DOHH2 (cell line): ENCODE results near the gene CPT2.
A peak's percentile ranks its signal among the peaks of the same experiment; 100 is the strongest.

Experiments used
- EZH2phosphoT487 ChIP-seq: fragments of 200-600 bp; sonication (generic); IDR thresholded peaks from 2 replicates; pipeline ENCODE4 v1.6.1; 2017; ENCODE audit warnings: borderline replicate concordance, mild to moderate bottlenecking, antibody characterized with exemption, low read length, moderate library complexity, mixed read lengths
- TF ChIP-seq, protein P1 (sequence below): fragments of 200-600 bp; sonication (generic); IDR thresholded peaks from one replicate; pipeline ENCODE4 v1.5.1; 2014; ENCODE audit warnings: antibody characterized with exemption, mild to moderate bottlenecking, low read depth, low read length; ENCODE audit not compliant: poor library complexity, severe bottlenecking

GRCh38 chr1:53182111-53182593, 14.5 kb upstream of the CPT2 start:
- TF ChIP-seq, protein P1, sequence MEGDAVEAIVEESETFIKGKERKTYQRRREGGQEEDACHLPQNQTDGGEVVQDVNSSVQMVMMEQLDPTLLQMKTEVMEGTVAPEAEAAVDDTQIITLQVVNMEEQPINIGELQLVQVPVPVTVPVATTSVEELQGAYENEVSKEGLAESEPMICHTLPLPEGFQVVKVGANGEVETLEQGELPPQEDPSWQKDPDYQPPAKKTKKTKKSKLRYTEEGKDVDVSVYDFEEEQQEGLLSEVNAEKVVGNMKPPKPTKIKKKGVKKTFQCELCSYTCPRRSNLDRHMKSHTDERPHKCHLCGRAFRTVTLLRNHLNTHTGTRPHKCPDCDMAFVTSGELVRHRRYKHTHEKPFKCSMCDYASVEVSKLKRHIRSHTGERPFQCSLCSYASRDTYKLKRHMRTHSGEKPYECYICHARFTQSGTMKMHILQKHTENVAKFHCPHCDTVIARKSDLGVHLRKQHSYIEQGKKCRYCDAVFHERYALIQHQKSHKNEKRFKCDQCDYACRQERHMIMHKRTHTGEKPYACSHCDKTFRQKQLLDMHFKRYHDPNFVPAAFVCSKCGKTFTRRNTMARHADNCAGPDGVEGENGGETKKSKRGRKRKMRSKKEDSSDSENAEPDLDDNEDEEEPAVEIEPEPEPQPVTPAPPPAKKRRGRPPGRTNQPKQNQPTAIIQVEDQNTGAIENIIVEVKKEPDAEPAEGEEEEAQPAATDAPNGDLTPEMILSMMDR: peak; percentile 91
- no peak for TF ChIP-seq EZH2phosphoT487
